Transverse colon (tissue), 4 donors: ENCODE results near the gene LCE7A. TPM values are rescaled to one million over a fixed set of nuclear protein-coding genes. Genes with fewer than 3 reads are reported as not detected.

ENCODE experiments used
- DNase-seq: peaks from one replicate; pipeline ENCODE4 v3.0.0-alpha.2; 2019
- H3K27ac ChIP-seq, 4 donors: fragments of 200-600 bp; sonication (generic); 2 replicates each; pipeline ENCODE4 v1.5.1; 2016 to 2018; ENCODE audit warnings: inconsistent platforms in 4 of 4
- H3K27me3 ChIP-seq: fragments of 200-600 bp; sonication (generic); 2 replicates; pipeline ENCODE4 v1.5.1; 2017; ENCODE audit warnings: inconsistent platforms
- H3K36me3 ChIP-seq, 4 donors: fragments of 200-600 bp; sonication (generic); 2 replicates each; pipeline ENCODE4 v1.5.1; 2017 to 2019; ENCODE audit warnings: inconsistent platforms in 4 of 4
- H3K4me1 ChIP-seq, 4 donors: fragments of 200-600 bp; sonication (generic); 2 replicates each; pipeline ENCODE4 v1.5.1; 2017 to 2020; ENCODE audit warnings: inconsistent platforms in 4 of 4
- H3K4me3 ChIP-seq, 4 donors: fragments of 200-600 bp; sonication (generic); 1 replicate in 1 of 4; 2 replicates in 3 of 4; pipeline versions ENCODE4 v1.5.1 to v1.6.1; 2017 to 2019; ENCODE audit warnings: inconsistent platforms in 4 of 4
- H3K9me3 ChIP-seq, 2 donors: fragments of 200-600 bp; sonication (generic); 2 replicates each; pipeline ENCODE4 v1.5.1; 2017 to 2019; ENCODE audit warnings: inconsistent platforms in 2 of 2
- EP300 ChIP-seq: sonication (generic); formaldehyde crosslinking; IDR thresholded peaks from one replicate; pipeline ENCODE4 v1.6.1; 2017; ENCODE audit warnings: antibody characterized with exemption, low read depth
- POLR2A ChIP-seq: fragments of 450-650 bp; IDR thresholded peaks from one replicate; pipeline ENCODE4 v1.6.1; 2016; ENCODE audit warnings: antibody characterized with exemption, mild to moderate bottlenecking, moderate library complexity
- POLR2AphosphoS5 ChIP-seq, 3 donors: sonication (generic); formaldehyde crosslinking; IDR thresholded peaks; one replicate each; pipeline ENCODE4 v1.6.1; 2016; ENCODE audit warnings: antibody characterized with exemption in 3 of 3
- WGBS, 2 donors: methylation state at CpG; one replicate each; pipeline ENCODE4 v1.1.5; 2018; ENCODE audit warnings: low coverage in 1 of 2; 5-methylcytosine and 5-hydroxymethylcytosine counted together
- in situ Hi-C, 4 donors: fragments of 200-750 bp; cut with MboI; loops; one replicate each; pipeline versions ENCODE4 v1.15.0 to v1.15.1; 2017; ENCODE audit warnings: low sequenced_read_pairs in 3 of 4, low pct_ligation_motif_present in 1 of 4, low pct_unique_long_range_greater_than_20kb in 1 of 4
- intact Hi-C: fragments of 100-400 bp; cut with DNase I; formaldehyde crosslinking; loops from one replicate; pipeline ENCODE4 v1.15.1; 2023; ENCODE audit warnings: low total_unique reads
- total RNA-seq, 4 donors: library from RNA; depleted of rRNA; stranded (reverse); fragments of >200 nt; gene quantifications; one replicate each; pipeline ENCODE4 v1.1.0, GENCODE V29; 2016
- TF ChIP-seq, protein P1 (sequence below), 5 experiments: fragments of 200-600 bp in 3 of 5; fragments of 450-650 bp in 2 of 5; sonication (generic) in 3 of 5; IDR thresholded peaks; 1 replicate in 2 of 5; 2 replicates in 3 of 5; pipeline ENCODE4 v1.5.1; 2016 to 2017; ENCODE audit warnings: antibody characterized with exemption in 5 of 5, inconsistent platforms in 3 of 5, mild to moderate bottlenecking in 2 of 5, moderate library complexity in 1 of 5

LCE7A gene
- total RNA-seq, 4 donors from 2014 or later = not detected

DNA sequence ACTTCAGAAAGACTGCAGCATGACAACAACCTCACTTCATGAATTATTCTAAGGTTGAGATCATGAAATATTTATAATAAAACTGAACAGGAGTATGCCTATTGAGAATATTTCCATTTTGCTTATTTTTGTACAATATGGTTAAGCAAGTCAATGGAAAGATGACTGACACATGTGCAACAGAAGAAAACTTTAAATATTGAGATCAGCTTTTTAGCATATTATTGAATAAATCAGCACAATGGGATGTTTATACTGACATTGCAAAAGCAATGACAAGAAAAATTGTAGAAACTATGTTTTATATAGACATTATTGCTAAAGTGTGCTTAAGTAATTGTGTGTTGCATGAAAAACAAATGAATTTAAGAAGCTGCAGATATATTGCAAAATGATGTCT, 4.6 kb downstream of the LCE7A start:
- in situ Hi-C loops = loop anchor here in 1 of 4 donors (25.0 kb wide), 1 partner anchor 348 kb away; the partner anchor contains the start of genes LELP1 and PRR9
- H3K9me3 ChIP-seq = no peaks in the 10 kb centered on the region
- TF ChIP-seq POLR2AphosphoS5 (IDR thresholded peaks at IDR 0.05) (no peak), EP300 (no peak), POLR2A (no peak)
- TF ChIP-seq, protein P1, sequence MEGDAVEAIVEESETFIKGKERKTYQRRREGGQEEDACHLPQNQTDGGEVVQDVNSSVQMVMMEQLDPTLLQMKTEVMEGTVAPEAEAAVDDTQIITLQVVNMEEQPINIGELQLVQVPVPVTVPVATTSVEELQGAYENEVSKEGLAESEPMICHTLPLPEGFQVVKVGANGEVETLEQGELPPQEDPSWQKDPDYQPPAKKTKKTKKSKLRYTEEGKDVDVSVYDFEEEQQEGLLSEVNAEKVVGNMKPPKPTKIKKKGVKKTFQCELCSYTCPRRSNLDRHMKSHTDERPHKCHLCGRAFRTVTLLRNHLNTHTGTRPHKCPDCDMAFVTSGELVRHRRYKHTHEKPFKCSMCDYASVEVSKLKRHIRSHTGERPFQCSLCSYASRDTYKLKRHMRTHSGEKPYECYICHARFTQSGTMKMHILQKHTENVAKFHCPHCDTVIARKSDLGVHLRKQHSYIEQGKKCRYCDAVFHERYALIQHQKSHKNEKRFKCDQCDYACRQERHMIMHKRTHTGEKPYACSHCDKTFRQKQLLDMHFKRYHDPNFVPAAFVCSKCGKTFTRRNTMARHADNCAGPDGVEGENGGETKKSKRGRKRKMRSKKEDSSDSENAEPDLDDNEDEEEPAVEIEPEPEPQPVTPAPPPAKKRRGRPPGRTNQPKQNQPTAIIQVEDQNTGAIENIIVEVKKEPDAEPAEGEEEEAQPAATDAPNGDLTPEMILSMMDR (IDR thresholded peaks at IDR 0.05) = no peak
- no peak for DNase-seq
- no peak overlapping the region for H3K4me3 ChIP-seq
- H3K27me3 ChIP-seq = no peaks in the 10 kb centered on the region
- no peaks in the 10 kb centered on the region for H3K4me1 ChIP-seq
- intact Hi-C loops = no loop called here
- H3K27ac ChIP-seq = no peak overlapping the region
- H3K36me3 ChIP-seq = no peaks in the 10 kb centered on the region

DNA sequence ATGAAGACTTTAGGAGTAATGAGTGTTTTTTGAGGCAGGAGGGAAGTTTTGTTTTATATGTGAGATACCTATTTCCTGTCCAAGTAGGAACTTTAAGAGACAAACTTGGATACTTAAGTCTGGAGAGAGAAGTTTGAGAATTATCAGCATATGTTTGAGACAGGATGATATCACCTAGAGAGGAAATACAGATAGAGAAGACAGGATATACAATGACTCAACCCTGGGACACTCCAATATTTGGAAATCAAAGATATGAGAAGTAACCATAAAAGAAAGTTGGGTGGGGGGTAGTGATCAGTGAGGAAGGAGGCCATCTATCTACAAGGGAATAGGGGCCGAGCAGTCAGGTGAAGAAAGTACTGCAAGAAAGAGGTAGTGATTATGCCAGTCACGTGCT, 6.5 kb downstream of the LCE7A start:
- 71 to 74% methylated on average over 1 to 2 of the region's 2 CpGs for WGBS, 2 donors
- TF ChIP-seq EP300 (no peak), POLR2AphosphoS5 (IDR thresholded peaks at IDR 0.05) (no peak), POLR2A (no peak)
- TF ChIP-seq, protein P1 (IDR thresholded peaks at IDR 0.05) = no peak
- Histone ChIP-seq H3K36me3 (no peaks in the 10 kb centered on the region), H3K27ac (no peak overlapping the region), H3K9me3 (no peaks in the 10 kb centered on the region), H3K4me3 (no peak overlapping the region), H3K27me3 (no peaks in the 10 kb centered on the region), H3K4me1 (no peaks in the 10 kb centered on the region)
- intact Hi-C loops = no loop called here
- DNase-seq = no peak
- in situ Hi-C loops = loop anchor here in 1 of 4 donors (25.0 kb wide), 1 partner anchor 346 kb away; the partner anchor contains the start of genes LELP1 and PRR9

GRCh38 chr1:152869808-152870419, 10.1 kb downstream of the LCE7A start:
- H3K4me1 ChIP-seq = no peaks in the 10 kb centered on the region
- intact Hi-C loops (no loop called here), in situ Hi-C loops (loop anchor here in 1 of 4 donors (25.0 kb wide), 1 partner anchor 342 kb away; the partner anchor contains the start of genes LELP1 and PRR9)
- H3K9me3 ChIP-seq = no peaks in the 10 kb centered on the region
- DNase-seq = peak; percentile 60
- H3K4me3 ChIP-seq = no peak overlapping the region
- no peaks in the 10 kb centered on the region for H3K27me3 ChIP-seq
- H3K27ac ChIP-seq = no peak overlapping the region
- TF ChIP-seq, protein P1 (IDR thresholded peaks at IDR 0.05) = peak; percentile 58 to 78 (median 73)
- no peak for TF ChIP-seq POLR2AphosphoS5 (IDR thresholded peaks at IDR 0.05)
- no peak for TF ChIP-seq POLR2A
- TF ChIP-seq EP300 = no peak
- H3K36me3 ChIP-seq = no peaks in the 10 kb centered on the region
- 33 to 36% methylated on average over 9 of the region's 9 CpGs for WGBS, 2 donors

GRCh38 chr1:152870831-152871730, 11.3 kb downstream of the LCE7A start:
- Histone ChIP-seq H3K4me3 (no peak overlapping the region), H3K9me3 (no peaks in the 10 kb centered on the region), H3K4me1 (no peaks in the 10 kb centered on the region), H3K36me3 (no peaks in the 10 kb centered on the region), H3K27me3 (no peaks in the 10 kb centered on the region), H3K27ac (no peak overlapping the region)
- WGBS, 2 donors = 61 to 65% methylated on average over 8 to 17 of the region's 17 CpGs
- in situ Hi-C loops = loop anchor here in 1 of 4 donors (25.0 kb wide), 1 partner anchor 341 kb away; the partner anchor contains the start of genes LELP1 and PRR9
- intact Hi-C loops = no loop called here
- TF ChIP-seq, protein P1 (IDR thresholded peaks at IDR 0.05) = peak in 2 of 5 experiments; percentile 16 to 17
- no peak for TF ChIP-seq POLR2A
- no peak for DNase-seq
